Endodermal cell (in vitro differentiated cells): ENCODE results near the gene SHOC2. TPM values are rescaled to one million over a fixed set of nuclear protein-coding genes. Genes with fewer than 3 reads are reported as not detected.

Experiments
- DNase-seq: peaks from one replicate; pipeline ENCODE4 v3.0.0-alpha.2; 2017
- H3K27ac ChIP-seq: 2 replicates; pipeline ENCODE4 v1.5.1; 2013; ENCODE audit warnings: mild to moderate bottlenecking, low read depth, low read length, moderate library complexity
- H3K27me3 ChIP-seq: 2 replicates; pipeline ENCODE4 v1.6.1; 2013; ENCODE audit warnings: mild to moderate bottlenecking, low read length, moderate library complexity; ENCODE audit not compliant: insufficient read depth, control insufficient read depth, poor library complexity, severe bottlenecking
- H3K36me3 ChIP-seq: 2 replicates; pipeline ENCODE4 v1.7.0; 2013; ENCODE audit warnings: mild to moderate bottlenecking, low read length, moderate library complexity; ENCODE audit not compliant: control insufficient read depth, insufficient read depth
- H3K4me1 ChIP-seq: one replicate; pipeline ENCODE4 v1.7.0; 2013; ENCODE audit warnings: low read length; ENCODE audit not compliant: control insufficient read depth, insufficient read depth
- H3K4me3 ChIP-seq: 2 replicates; pipeline ENCODE4 v1.5.1; 2013; ENCODE audit warnings: mild to moderate bottlenecking, low read length, moderate library complexity
- H3K9ac ChIP-seq: 2 replicates; pipeline ENCODE4 v1.6.1; 2013; ENCODE audit warnings: mild to moderate bottlenecking, low read length, moderate library complexity; ENCODE audit not compliant: poor library complexity, severe bottlenecking; ENCODE audit errors: extremely low read depth
- H3K9me3 ChIP-seq: 2 replicates; pipeline ENCODE4 v1.6.1; 2013; ENCODE audit warnings: mild to moderate bottlenecking, low read length, moderate library complexity; ENCODE audit not compliant: control insufficient read depth
- H3K27ac Mint-ChIP-seq: 2 replicates; pipeline ENCODE4 v1.8.0; 2020; ENCODE audit warnings: mixed read lengths
- H3K27me3 Mint-ChIP-seq: 2 replicates; pipeline ENCODE4 v1.8.0; 2021; ENCODE audit warnings: mild to moderate bottlenecking, mixed read lengths; ENCODE audit not compliant: insufficient read depth
- H3K36me3 Mint-ChIP-seq: 2 replicates; pipeline ENCODE4 v1.8.0; 2020; ENCODE audit warnings: low read depth, mixed read lengths
- H3K4me1 Mint-ChIP-seq: 2 replicates; pipeline ENCODE4 v1.8.0; 2020; ENCODE audit warnings: mixed read lengths
- H3K4me3 Mint-ChIP-seq: 2 replicates; pipeline ENCODE4 v1.8.0; 2020; ENCODE audit warnings: mild to moderate bottlenecking, moderate library complexity, mixed read lengths
- H3K9me3 Mint-ChIP-seq: 2 replicates; pipeline ENCODE4 v1.8.0; 2020; ENCODE audit warnings: mild to moderate bottlenecking, mixed read lengths
- CTCF ChIP-seq: fragments of 200-600 bp; sonication (generic); conservative IDR thresholded peaks from 2 replicates; pipeline ENCODE4 v1.5.0; 2021; ENCODE audit warnings: antibody characterized with exemption, mild to moderate bottlenecking
- WGBS, 2 experiments: methylation state at CpG; one replicate each; pipeline versions ENCODE4 v1.1.5 to v1.1.7; 2013; ENCODE audit warnings: missing lambda C conversion rate in 2 of 2, mixed read lengths in 1 of 2; ENCODE audit not compliant: insufficient coverage in 1 of 2, insufficient read length in 1 of 2; 5-methylcytosine and 5-hydroxymethylcytosine counted together
- total RNA-seq, 2 donors: library from RNA; stranded (reverse); fragmentation: NEBNext Ultra II Directional in 1 of 2; extraction: Animal tissue kit (Norgen Biotek cat#: 25700) in 1 of 2; gene quantifications; 2 replicates in 1 of 2; 3 replicates in 1 of 2; pipeline ENCODE4 v1.2.1, GENCODE V29; 2021

Gene SHOC2
- total RNA-seq, 2 donors from 2014 or later, result 38.4 to 49.6 TPM

DNA sequence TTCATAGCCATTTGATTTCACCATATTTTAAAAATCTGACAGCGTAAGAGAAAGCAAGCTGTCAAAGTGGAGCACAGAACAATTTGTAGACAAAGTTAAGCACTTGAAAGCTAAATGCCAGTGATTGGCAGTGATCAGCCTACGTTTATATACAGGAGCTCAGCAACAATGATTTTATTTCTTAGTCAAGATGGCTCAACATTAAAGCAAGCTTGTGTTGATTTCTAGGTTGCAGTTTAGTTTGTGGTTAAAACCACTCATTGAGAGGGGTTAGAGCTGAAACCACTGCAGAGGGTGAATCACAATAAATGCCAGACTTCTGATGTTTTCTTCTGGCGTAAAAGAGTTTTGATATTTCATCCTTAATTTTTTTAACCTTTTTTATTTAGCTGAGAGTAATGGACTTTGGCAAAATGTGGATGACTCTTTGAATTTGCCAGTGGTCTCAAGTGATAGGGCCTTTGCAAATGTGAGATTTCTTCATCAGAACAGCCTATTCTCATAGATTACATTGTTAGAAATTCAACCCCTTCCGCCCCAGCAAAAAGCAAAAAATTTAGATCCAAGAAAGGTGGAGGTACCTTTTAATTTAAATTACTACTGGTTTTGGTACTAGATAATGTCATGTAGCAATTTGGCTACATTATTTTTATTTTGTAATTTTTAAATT is 73.8 kb downstream of the SHOC2 start:
- Histone ChIP-seq H3K9ac (no peak overlapping the region), H3K4me1 (peaks cover 15% of the 10 kb centered on the region), H3K4me3 (no peak overlapping the region), H3K9me3 (peaks cover 13% of the 10 kb centered on the region), H3K36me3 (peaks cover 14% of the 10 kb centered on the region), H3K27ac (no peak overlapping the region), H3K27me3 (no peaks in the 10 kb centered on the region)
- H3K36me3 Mint-ChIP-seq, result peaks cover 19% of the 10 kb centered on the region
- no peak for DNase-seq
- no peak overlapping the region for H3K27ac Mint-ChIP-seq
- no peak for TF ChIP-seq CTCF
- no peak overlapping the region for H3K4me3 Mint-ChIP-seq
- H3K27me3 Mint-ChIP-seq, result no peaks in the 10 kb centered on the region
- peaks cover 34% of the 10 kb centered on the region for H3K4me1 Mint-ChIP-seq
- peaks cover 5% of the 10 kb centered on the region for H3K9me3 Mint-ChIP-seq
- 89 to 96% methylated on average over 2 to 3 of the region's 4 CpGs for WGBS, 2 experiments

DNA sequence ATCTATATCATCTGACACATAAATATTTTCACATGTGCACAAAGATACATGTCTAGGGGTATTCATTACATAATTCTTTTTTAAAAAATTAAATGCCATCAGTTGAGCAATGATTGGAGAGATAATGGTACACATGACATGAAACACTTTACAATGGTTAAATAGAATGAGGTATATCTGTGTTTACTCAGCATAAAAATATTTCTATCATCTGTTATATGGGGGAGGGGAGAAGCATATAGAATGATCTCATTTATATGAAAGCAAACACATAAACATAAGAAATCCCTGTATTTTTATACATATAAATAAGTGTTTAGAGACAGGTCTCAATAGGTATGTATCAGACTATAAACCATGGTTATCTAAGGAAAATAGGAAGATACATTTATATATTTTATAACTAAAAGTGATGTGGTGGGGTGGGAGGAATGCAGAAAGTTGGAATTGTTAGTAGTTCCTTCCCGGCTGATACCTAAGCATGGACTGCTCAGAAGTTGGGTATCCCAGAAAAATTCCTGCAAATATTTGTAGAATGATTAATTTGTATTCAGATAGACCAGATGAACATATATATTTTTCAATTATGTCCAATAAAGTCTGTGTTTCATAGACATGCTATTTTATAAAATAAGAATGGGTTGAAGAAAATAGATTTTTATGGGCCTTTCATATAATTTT is 75.1 kb downstream of the SHOC2 start:
- H3K36me3 Mint-ChIP-seq, result peaks cover 21% of the 10 kb centered on the region
- DNase-seq, result no peak
- 100% methylated on average over 1 of the region's 1 CpG; no CpG with 5 or more reads in 1 of the 2 experiments for WGBS, 2 experiments
- Histone ChIP-seq H3K4me1 (peaks cover 15% of the 10 kb centered on the region), H3K9me3 (peaks cover 5% of the 10 kb centered on the region), H3K27me3 (no peaks in the 10 kb centered on the region), H3K4me3 (no peak overlapping the region), H3K27ac (no peak overlapping the region), H3K36me3 (peaks cover 5% of the 10 kb centered on the region), H3K9ac (no peak overlapping the region)
- peaks cover 5% of the 10 kb centered on the region for H3K9me3 Mint-ChIP-seq
- H3K4me3 Mint-ChIP-seq, result no peak overlapping the region
- H3K27ac Mint-ChIP-seq, result no peak overlapping the region
- H3K4me1 Mint-ChIP-seq, result peaks cover 34% of the 10 kb centered on the region
- no peaks in the 10 kb centered on the region for H3K27me3 Mint-ChIP-seq
- TF ChIP-seq CTCF, result no peak

- peak overlapping the region; percentile 45 for H3K27ac Mint-ChIP-seq
- H3K27me3 Mint-ChIP-seq, result no peaks in the 10 kb centered on the region
- no peaks in the 10 kb centered on the region for H3K27me3 ChIP-seq
- peaks cover 19% of the 10 kb centered on the region for H3K4me1 ChIP-seq
- H3K27ac ChIP-seq, result no peak overlapping the region
- WGBS, 2 experiments, result 70 to 82% methylated on average over 2 of the region's 2 CpGs
- no peak for TF ChIP-seq CTCF
- H3K4me1 Mint-ChIP-seq, result peaks cover 38% of the 10 kb centered on the region
- peak; percentile 74 for DNase-seq
- peaks cover 3% of the 10 kb centered on the region for H3K9me3 Mint-ChIP-seq
- H3K9ac ChIP-seq, result no peak overlapping the region
- peak overlapping the region; percentile 8 for H3K4me3 ChIP-seq
- no peaks in the 10 kb centered on the region for H3K9me3 ChIP-seq
- H3K36me3 ChIP-seq, result peaks cover under 1% of the 10 kb centered on the region
- no peak overlapping the region for H3K4me3 Mint-ChIP-seq
- H3K36me3 Mint-ChIP-seq, result peaks cover 20% of the 10 kb centered on the region
Measured at GRCh38 chr10:110995301-110995700, 75.9 kb downstream of the SHOC2 start.
